Measurements from ENCODE around the gene TPBG.

TPBG gene, protein sequence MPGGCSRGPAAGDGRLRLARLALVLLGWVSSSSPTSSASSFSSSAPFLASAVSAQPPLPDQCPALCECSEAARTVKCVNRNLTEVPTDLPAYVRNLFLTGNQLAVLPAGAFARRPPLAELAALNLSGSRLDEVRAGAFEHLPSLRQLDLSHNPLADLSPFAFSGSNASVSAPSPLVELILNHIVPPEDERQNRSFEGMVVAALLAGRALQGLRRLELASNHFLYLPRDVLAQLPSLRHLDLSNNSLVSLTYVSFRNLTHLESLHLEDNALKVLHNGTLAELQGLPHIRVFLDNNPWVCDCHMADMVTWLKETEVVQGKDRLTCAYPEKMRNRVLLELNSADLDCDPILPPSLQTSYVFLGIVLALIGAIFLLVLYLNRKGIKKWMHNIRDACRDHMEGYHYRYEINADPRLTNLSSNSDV

DNA sequence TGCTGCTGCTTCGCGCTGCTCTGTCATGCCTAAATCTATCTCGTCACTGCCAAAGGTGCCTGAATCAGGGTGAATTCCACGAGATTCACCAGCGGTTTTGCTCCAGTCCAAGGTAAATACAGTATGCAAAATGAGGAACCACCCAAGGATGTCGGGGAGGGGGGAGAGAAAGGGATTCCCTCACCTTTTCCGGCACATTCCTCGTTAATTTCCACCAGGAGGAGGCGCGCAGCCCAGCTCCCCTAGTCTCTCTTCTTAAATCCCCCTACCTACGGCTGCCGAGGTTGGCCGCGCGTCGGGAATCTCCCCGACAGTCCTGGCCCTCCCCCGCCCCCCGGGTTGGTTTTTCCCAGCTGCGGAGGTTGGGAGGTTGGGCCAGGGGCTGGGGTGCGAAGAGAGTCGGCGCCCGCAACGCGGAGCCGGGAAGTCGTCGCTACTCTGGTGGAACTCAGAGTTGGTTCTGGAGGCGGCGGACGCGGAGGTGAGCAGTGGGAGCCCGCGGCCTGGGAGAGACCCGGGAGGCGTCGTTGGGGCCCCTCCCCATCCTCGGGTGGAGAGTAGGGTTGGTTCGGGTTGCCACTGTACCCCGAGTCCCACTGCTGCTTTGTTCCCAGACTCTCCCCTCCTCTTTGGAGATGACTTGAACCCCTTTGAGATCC is at the start of gene TPBG:
TSS of gene TPBG (plus strand) at position 390 of the 659 bp plus-strand sequence. CDS start 1,145 bp downstream, outside the sequence.
- in situ Hi-C loops (cut with HindIII; ENCODE audit: low pct_unique_long_range_greater_than_20kb, low sequenced_read_pairs), result no loop called here
- DNase-seq (ENCODE audit: low read depth in 1 of 2, low spot score in 1 of 2), result peak; percentile 45 to 83
- TF ChIP-seq JUND (IDR thresholded peaks at IDR 0.05; ENCODE audit: low read depth), result no peak

DNA sequence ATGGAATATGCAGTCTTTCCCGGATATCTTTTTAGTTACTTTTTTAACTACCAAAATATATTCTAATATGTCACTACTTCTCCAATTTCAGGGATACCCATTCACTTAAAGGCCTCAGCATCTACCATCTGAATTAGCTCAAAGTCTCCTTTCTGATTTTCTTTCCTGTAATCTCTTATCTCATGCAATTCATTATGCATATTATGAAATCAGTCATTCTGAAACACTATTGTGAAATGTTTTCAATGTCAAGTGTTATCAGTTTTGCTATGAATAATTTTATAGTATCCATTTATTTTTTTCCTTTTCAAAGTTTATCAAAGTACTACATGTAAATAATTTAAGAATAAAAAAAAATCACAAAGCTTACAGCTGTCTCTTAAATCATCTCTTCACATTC is 41.2 kb upstream of the TPBG start:
- no peak for DNase-seq (ENCODE audit: low read depth in 1 of 2, low spot score in 1 of 2)
- in situ Hi-C loops (cut with HindIII; ENCODE audit: low pct_unique_long_range_greater_than_20kb, low sequenced_read_pairs), result no loop called here
- TF ChIP-seq JUND (IDR thresholded peaks at IDR 0.05; ENCODE audit: low read depth), result no peak

DNA sequence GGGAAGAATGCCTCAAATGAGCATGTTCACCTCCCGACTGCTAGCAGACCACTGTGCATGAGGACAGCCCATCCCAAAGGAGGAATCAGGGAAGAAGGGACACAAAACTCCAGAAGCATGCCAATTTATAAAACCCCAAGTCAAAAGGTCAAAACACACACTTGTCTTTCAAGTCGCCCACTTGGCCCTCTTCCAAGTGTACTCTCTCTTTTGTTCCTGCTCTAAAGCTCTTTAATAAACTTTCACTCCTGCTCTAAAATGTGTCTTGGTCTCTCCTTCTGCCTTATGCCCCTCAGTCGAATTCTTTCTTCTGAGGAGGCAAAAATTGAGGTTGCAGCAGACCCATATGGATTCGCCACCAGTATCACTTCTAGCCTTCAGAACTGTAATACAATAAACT is 33.9 kb upstream of the TPBG start:
- no peak for TF ChIP-seq JUND (IDR thresholded peaks at IDR 0.05; ENCODE audit: low read depth)
- DNase-seq (ENCODE audit: low read depth in 1 of 2, low spot score in 1 of 2), result no peak
- in situ Hi-C loops (cut with HindIII; ENCODE audit: low pct_unique_long_range_greater_than_20kb, low sequenced_read_pairs), result no loop called here

DNA sequence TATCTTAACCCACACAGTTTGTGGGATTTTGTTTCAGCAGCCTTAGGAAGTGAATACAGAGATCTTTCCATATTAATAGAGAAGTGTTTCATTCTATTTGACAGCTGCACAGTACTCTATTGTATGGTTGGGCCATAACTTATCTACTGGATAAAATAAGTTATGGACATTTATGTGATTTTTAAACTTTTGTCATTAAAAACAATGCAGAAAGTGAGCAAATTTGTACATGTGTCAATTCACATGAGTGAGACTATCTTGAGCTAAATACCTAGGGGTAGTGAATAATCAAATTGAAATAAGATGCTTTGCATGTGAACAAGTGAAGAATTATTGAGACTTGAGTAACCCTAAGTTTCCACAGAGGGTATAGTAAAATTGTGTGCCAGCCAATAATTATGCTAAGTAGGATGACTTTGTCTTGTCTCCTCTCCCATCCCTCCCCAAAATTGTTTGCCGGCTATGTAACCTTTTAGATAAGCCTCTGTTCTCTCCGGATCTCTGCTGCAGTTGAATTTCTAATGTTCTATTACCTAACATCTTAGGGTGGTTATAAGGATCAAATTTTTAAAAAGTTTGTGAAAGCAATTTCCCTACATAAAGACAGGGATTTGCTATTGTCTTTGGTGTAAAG is 33.3 kb upstream of the TPBG start:
- in situ Hi-C loops (cut with HindIII; ENCODE audit: low pct_unique_long_range_greater_than_20kb, low sequenced_read_pairs), result no loop called here
- TF ChIP-seq JUND (IDR thresholded peaks at IDR 0.05; ENCODE audit: low read depth), result no peak

DNA sequence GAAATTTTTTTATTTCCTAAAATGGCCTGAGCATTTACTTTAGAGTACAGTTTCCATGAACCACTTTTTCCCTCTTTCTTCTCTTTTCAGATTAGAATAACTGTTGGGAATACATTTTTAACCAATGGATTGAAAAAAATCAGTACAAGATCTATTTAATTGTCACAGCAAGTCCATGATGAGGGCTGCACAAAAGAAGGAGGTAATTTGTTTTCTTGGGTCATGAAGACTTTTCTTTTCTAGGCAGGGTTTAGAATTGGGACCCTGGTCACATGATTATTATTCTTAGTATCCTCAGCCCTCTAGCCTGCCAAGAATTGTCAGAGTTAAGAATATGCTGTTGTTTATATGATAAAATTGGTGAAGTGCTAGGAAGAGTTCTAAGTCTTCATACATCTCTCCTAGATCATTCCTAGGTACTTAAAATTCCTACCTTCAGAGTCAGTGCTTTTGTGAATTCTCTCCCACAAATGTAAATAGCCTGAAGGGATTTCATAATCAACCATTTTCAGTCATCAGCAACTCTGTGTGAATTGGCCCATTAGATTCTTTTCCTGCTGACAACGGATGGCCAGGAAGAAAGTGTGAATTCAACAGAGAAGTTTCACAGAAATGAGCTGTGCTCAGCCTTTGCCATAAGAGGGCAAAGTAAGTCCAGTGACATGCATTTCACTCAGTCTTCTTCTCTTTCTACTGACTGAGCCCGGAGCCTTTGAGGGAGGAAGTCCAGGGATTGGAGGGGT is 32.4 kb upstream of the TPBG start:
- DNase-seq (ENCODE audit: low read depth in 1 of 2, low spot score in 1 of 2), result peak; percentile 1 to 71
- in situ Hi-C loops (cut with HindIII; ENCODE audit: low pct_unique_long_range_greater_than_20kb, low sequenced_read_pairs), result no loop called here
- TF ChIP-seq JUND (IDR thresholded peaks at IDR 0.05; ENCODE audit: low read depth), result no peak

More for the DNA sequence above, 33.3 kb upstream of the TPBG start:
- no peak for DNase-seq (ENCODE audit: low read depth in 1 of 2, low spot score in 1 of 2)

DNA sequence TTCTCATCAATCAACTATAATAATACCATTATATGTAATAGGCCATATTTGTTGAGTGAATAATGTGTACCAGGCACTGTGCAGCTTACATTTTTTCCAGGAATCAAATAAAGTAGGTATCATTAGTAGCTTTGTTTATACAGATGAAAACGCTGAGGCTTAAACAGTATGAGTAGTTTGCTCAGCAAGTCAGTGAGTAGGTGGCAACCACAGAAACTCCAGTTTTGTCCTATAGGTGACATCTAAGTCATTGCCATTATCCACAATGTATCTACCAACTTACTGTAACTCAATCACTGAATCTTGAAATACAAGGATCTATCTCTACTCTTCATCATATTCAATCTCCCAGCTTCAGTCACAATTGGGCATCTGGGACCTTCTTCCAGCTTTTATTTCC is 29.8 kb upstream of the TPBG start:
- in situ Hi-C loops (cut with HindIII; ENCODE audit: low pct_unique_long_range_greater_than_20kb, low sequenced_read_pairs), result no loop called here
- no peak for DNase-seq (ENCODE audit: low read depth in 1 of 2, low spot score in 1 of 2)
- TF ChIP-seq JUND (IDR thresholded peaks at IDR 0.05; ENCODE audit: low read depth), result no peak

DNA sequence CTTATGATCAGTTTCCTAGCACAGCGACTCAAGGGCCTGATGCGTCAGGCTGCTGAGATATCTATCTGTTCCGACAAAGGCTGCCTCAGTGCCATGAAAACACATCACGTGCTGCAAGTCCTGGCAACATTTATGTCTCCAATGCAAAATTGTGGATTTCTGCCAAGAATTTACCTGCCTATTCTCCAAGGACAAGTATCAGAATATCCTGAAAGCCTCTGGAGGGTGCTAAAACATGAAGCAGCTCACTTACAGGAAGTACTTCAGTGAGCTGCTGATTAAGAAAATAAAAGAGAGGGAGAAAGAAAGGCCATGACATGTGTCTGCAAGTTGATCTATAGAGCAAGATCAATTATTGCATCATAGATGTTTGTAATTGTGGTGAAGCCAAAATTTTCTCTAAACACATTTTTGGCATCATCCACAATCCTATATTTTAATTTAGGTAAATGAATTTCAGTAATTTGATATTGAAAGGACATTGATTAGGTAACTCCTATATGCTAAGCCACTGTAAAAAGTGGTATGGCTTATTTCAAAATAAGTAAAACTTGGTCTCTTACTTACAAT is 25.8 kb upstream of the TPBG start:
- DNase-seq (ENCODE audit: low read depth in 1 of 2, low spot score in 1 of 2), result peak in 1 of 2 experiments; percentile 58
- TF ChIP-seq JUND (IDR thresholded peaks at IDR 0.05; ENCODE audit: low read depth), result no peak

DNA sequence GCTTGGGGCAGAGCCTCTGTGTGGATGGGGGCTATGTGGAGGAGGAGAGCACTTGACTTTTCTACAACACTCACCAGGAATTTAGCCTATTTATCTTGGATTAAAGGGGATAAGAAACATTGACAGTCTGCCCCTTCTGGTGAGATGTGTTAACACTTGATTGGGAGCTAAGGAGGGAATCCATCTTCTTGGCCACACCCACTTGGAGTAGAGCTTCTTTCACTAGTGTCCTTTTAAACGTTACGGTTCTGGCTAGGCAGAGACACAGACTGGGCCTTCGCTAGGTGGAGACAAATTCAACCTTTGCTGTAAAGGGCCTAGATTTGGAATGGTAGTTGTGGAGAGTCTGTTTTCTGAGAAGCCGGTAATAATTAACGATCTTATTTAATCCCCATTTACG is 15.5 kb upstream of the TPBG start:
- no peak for TF ChIP-seq JUND (IDR thresholded peaks at IDR 0.05; ENCODE audit: low read depth)
- DNase-seq (ENCODE audit: low read depth in 1 of 2, low spot score in 1 of 2), result no peak
- in situ Hi-C loops (cut with HindIII; ENCODE audit: low pct_unique_long_range_greater_than_20kb, low sequenced_read_pairs), result no loop called here

More for the DNA sequence above, 25.8 kb upstream of the TPBG start:
- in situ Hi-C loops (cut with HindIII; ENCODE audit: low pct_unique_long_range_greater_than_20kb, low sequenced_read_pairs), result no loop called here

DNA sequence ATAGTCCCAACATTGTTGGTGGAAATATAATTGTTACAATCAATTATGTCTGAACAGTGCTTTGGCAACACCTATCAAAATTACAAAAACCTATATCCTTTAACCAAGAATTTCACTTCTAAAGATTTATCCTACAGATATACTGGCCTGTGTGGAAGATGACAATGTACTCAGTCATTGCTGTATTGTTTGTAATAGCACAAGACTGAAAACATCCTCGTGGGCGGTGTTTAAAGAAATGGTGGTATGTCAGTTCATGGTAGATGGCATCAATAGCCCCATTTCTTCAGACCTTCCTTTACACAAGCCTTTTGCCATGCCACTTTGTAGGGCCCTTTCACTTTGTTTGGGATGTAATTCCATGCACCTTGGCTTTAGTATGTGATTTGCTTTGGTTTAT is 9.8 kb upstream of the TPBG start:
- no peak for TF ChIP-seq JUND (IDR thresholded peaks at IDR 0.05; ENCODE audit: low read depth)
- in situ Hi-C loops (cut with HindIII; ENCODE audit: low pct_unique_long_range_greater_than_20kb, low sequenced_read_pairs), result no loop called here

DNA sequence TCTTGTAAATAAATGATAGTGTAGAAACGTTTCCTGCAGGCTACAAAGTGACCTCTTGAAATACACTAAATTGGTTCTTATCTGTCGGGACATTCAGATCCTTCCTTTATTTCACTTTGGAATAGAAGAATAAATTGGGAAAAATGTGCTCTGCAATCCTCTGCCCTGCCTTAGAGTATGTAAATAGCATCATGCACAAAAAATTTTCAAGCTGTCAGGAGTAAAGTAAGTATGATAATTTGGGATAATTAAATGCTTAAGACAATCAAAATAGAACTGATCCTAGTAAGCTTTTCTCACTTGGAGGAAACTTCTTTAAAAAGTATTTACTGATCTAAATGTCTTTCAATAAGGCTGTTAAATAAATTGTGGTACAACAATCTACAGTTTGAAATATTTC is 3.1 kb upstream of the TPBG start:
- no peak for DNase-seq (ENCODE audit: low read depth in 1 of 2, low spot score in 1 of 2)
- no peak for TF ChIP-seq JUND (IDR thresholded peaks at IDR 0.05; ENCODE audit: low read depth)
- in situ Hi-C loops (cut with HindIII; ENCODE audit: low pct_unique_long_range_greater_than_20kb, low sequenced_read_pairs), result no loop called here

More for the DNA sequence above, 9.8 kb upstream of the TPBG start:
- DNase-seq (ENCODE audit: low read depth in 1 of 2, low spot score in 1 of 2), result no peak

DNA sequence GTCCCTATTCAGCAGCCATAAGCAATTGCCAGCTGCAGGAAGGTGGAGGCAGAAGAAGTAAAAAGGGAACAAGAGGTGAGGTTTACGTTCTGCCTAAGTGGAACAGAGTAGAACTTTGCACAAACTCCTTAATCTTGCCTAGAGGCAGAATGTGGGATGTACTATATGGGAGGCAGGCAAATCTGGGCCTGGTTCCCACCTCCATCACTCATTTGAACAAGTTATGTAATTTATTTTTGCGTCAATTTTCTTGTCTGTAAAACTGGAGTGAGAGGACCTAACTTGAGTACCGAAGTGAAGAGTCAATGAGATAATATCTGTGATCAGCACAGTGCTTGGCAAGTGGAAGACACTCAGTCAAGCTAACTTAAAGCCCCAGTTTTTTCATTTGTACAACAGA is 2.0 kb upstream of the TPBG start:
- no peak for DNase-seq (ENCODE audit: low read depth in 1 of 2, low spot score in 1 of 2)
- no peak for TF ChIP-seq JUND (IDR thresholded peaks at IDR 0.05; ENCODE audit: low read depth)
- in situ Hi-C loops (cut with HindIII; ENCODE audit: low pct_unique_long_range_greater_than_20kb, low sequenced_read_pairs), result no loop called here

DNA sequence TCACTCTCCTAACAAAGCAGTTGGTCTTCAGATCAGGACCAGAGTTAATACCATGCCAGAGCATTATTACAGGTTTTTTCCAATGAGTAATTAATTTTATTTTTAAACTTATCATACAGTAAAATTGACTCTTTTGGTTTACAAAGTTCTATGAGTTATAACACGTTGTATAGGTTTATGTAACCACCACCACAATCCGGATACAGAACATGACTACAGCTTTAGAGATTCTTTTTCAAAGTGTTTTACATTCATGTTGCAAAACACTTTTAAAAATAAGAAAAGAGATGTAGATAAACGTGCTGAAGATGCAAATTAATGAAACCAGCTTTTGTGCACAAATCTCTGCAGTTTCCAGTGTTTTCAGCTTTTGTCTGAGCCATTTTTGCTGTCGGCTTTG is 1.5 kb upstream of the TPBG start:
- in situ Hi-C loops (cut with HindIII; ENCODE audit: low pct_unique_long_range_greater_than_20kb, low sequenced_read_pairs), result no loop called here
- no peak for TF ChIP-seq JUND (IDR thresholded peaks at IDR 0.05; ENCODE audit: low read depth)
- no peak for DNase-seq (ENCODE audit: low read depth in 1 of 2, low spot score in 1 of 2)

Data from T47D (cell line).